Nephron (organoid): ENCODE results near the gene SURF1.

Experiments used
- H3K27ac Mint-ChIP-seq, 3 experiments: 2 replicates each; pipeline ENCODE4 v1.8.0; 2020; ENCODE audit warnings: mixed read lengths in 3 of 3, mild to moderate bottlenecking in 2 of 3, moderate library complexity in 1 of 3
- H3K27me3 Mint-ChIP-seq: 2 replicates; pipeline ENCODE4 v1.8.0; 2021; ENCODE audit warnings: low read depth, mild to moderate bottlenecking, moderate library complexity, mixed read lengths
- H3K36me3 Mint-ChIP-seq: 2 replicates; pipeline ENCODE4 v1.8.0; 2020; ENCODE audit warnings: low read depth, mixed read lengths
- H3K4me1 Mint-ChIP-seq: 2 replicates; pipeline ENCODE4 v1.8.0; 2020; ENCODE audit warnings: mixed read lengths
- H3K4me3 Mint-ChIP-seq, 3 experiments: 2 replicates each; pipeline ENCODE4 v1.8.0; 2020; ENCODE audit warnings: mild to moderate bottlenecking in 3 of 3, mixed read lengths in 3 of 3, moderate library complexity in 2 of 3
- H3K9me3 Mint-ChIP-seq: 2 replicates; pipeline ENCODE4 v1.8.0; 2020; ENCODE audit warnings: mixed read lengths
- TF ChIP-seq, protein P1 (sequence below), 3 experiments: fragments of 200-600 bp; sonication (generic); IDR thresholded peaks; one replicate each; pipeline ENCODE4 v1.5.0; 2021; ENCODE audit warnings: antibody characterized with exemption in 3 of 3; ENCODE audit not compliant: unreplicated experiment in 3 of 3

Gene SURF1

DNA sequence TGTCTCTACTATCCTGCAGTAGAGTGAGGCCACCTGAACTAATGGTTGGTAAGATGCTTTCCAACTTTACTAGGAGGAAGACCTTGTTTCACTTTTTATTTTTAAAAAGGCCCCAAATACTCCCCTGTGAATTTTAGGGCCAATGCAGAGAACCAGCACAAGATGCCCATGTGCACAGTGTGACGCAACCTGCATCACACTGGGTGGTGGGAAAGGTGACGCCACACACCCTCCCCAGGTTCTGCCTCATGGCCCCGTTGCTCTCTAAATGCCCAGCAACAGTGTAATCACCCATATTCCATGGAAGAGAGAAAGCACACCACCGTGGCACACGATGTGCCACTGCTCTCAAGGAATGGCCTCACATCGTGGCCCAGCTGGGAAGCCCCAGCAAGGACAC, 13.1 kb upstream of the SURF1 start:
- H3K27ac Mint-ChIP-seq = no peak overlapping the region
- no peak overlapping the region for H3K4me3 Mint-ChIP-seq
- peaks cover 35% of the 10 kb centered on the region for H3K36me3 Mint-ChIP-seq
- TF ChIP-seq, protein P1, sequence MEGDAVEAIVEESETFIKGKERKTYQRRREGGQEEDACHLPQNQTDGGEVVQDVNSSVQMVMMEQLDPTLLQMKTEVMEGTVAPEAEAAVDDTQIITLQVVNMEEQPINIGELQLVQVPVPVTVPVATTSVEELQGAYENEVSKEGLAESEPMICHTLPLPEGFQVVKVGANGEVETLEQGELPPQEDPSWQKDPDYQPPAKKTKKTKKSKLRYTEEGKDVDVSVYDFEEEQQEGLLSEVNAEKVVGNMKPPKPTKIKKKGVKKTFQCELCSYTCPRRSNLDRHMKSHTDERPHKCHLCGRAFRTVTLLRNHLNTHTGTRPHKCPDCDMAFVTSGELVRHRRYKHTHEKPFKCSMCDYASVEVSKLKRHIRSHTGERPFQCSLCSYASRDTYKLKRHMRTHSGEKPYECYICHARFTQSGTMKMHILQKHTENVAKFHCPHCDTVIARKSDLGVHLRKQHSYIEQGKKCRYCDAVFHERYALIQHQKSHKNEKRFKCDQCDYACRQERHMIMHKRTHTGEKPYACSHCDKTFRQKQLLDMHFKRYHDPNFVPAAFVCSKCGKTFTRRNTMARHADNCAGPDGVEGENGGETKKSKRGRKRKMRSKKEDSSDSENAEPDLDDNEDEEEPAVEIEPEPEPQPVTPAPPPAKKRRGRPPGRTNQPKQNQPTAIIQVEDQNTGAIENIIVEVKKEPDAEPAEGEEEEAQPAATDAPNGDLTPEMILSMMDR (IDR thresholded peaks at IDR 0.05; ENCODE audit: unreplicated experiment in 3 of 3) = no peak
- H3K9me3 Mint-ChIP-seq = no peaks in the 10 kb centered on the region
- H3K27me3 Mint-ChIP-seq = no peaks in the 10 kb centered on the region
- peaks cover 49% of the 10 kb centered on the region for H3K4me1 Mint-ChIP-seq

DNA sequence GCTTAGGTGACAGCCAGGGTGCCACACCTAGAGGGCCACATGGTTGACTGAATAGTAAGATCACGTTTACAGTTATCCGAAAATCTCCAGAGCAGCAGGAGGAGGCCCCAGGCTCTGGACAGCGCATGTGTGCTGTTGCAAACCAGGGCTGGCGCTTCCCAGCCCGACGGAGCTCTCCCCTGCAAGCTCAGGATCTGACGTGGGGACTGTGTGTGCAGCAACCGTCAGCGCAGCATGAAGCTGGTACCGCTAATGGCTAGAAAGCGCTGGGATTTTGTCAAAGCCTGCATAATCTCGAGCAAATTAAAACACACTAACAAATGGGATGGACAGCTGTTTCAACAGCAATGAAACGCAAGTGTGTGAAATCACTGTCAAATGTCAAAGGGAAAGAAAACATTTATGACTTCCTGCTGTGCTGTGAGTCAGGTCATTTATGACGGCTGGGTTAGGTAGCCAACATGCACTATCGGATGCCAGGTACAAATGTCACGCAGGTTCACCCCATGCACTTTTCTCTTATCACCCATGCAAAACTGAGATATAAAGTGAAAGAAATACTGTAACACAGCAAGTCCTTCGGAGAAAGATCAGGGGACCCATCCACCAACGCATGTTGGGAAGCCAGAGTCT, 12.1 kb upstream of the SURF1 start:
- Mint-ChIP-seq H3K4me1 (peaks cover 54% of the 10 kb centered on the region), H3K9me3 (no peaks in the 10 kb centered on the region), H3K27ac (peak overlapping the region; percentile 21 to 26 (median 23)), H3K36me3 (peaks cover 45% of the 10 kb centered on the region), H3K4me3 (peak overlapping the region in 1 of 3 experiments; percentile 37), H3K27me3 (no peaks in the 10 kb centered on the region)
- TF ChIP-seq, protein P1 (IDR thresholded peaks at IDR 0.05; ENCODE audit: unreplicated experiment in 3 of 3) = no peak

DNA sequence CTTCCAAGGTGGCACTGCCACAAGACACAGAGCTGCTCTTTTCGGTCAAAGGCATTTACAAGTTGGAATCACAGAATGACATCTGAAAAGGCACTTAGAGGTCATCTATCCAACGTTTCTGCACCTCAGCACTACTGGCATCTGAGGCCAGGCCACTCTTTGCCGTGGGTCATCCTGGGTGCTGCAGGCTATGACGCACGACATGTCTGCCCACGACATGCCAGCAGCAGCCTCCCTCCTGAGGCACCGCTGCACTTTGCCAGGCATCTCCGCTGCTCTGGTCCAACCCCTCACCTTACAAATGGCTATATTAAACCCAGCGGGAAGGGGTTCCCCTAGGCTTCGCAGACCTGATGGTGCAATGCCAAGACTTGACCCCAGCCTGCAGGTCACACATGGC, 11.5 kb upstream of the SURF1 start:
- peaks cover 50% of the 10 kb centered on the region for H3K36me3 Mint-ChIP-seq
- TF ChIP-seq, protein P1 (IDR thresholded peaks at IDR 0.05; ENCODE audit: unreplicated experiment in 3 of 3) = no peak
- H3K27ac Mint-ChIP-seq = no peak overlapping the region
- no peaks in the 10 kb centered on the region for H3K9me3 Mint-ChIP-seq
- no peak overlapping the region for H3K4me3 Mint-ChIP-seq
- no peaks in the 10 kb centered on the region for H3K27me3 Mint-ChIP-seq
- H3K4me1 Mint-ChIP-seq = peaks cover 58% of the 10 kb centered on the region

DNA sequence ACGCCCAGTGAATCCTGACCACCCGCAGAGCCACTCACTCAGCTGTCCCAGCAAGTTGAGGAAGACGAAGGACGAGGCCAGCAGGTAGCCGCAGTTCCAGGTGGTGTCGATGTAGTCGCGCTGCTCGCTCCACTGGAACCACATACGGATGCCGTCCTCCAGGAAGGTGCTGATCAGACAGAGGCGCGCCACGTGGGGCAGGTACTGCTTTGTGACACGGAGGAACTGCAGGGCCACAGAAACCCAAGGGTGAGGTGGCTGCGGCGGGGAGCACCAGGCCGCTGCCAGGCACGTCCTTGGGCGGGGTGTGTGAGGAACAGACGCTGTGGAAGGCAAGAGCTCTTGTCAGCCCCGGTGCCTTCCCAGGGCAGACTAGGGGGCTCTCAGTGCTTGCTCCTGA, 10.9 kb upstream of the SURF1 start:
- Mint-ChIP-seq H3K9me3 (no peaks in the 10 kb centered on the region), H3K4me3 (no peak overlapping the region), H3K36me3 (peaks cover 51% of the 10 kb centered on the region), H3K27ac (no peak overlapping the region), H3K27me3 (no peaks in the 10 kb centered on the region), H3K4me1 (peaks cover 56% of the 10 kb centered on the region)
- TF ChIP-seq, protein P1 (IDR thresholded peaks at IDR 0.05; ENCODE audit: unreplicated experiment in 3 of 3) = no peak

DNA sequence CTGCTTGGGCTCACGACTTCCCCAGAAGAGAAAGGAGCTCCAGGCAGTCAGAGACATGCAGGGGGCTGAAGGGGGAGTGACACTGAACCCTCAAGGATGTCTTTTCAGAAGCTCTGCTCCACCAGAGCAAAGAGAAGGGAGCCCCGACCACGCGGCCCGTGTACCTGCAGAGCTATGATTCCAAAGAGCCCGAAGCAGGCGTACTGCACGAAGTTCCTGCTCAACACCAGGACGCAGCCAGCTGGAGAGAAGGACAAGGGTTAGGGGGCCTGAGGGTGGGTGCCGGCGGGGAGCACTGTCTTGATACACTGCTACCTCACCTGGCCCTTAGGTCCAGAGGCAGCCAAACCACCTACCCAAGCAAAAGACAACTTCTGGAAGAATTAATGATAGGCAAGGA, 10.1 kb upstream of the SURF1 start:
- H3K4me1 Mint-ChIP-seq = peaks cover 56% of the 10 kb centered on the region
- H3K4me3 Mint-ChIP-seq = no peak overlapping the region
- H3K27me3 Mint-ChIP-seq = no peaks in the 10 kb centered on the region
- H3K36me3 Mint-ChIP-seq = peaks cover 56% of the 10 kb centered on the region
- TF ChIP-seq, protein P1 (IDR thresholded peaks at IDR 0.05; ENCODE audit: unreplicated experiment in 3 of 3) = no peak
- no peak overlapping the region for H3K27ac Mint-ChIP-seq
- no peaks in the 10 kb centered on the region for H3K9me3 Mint-ChIP-seq

DNA sequence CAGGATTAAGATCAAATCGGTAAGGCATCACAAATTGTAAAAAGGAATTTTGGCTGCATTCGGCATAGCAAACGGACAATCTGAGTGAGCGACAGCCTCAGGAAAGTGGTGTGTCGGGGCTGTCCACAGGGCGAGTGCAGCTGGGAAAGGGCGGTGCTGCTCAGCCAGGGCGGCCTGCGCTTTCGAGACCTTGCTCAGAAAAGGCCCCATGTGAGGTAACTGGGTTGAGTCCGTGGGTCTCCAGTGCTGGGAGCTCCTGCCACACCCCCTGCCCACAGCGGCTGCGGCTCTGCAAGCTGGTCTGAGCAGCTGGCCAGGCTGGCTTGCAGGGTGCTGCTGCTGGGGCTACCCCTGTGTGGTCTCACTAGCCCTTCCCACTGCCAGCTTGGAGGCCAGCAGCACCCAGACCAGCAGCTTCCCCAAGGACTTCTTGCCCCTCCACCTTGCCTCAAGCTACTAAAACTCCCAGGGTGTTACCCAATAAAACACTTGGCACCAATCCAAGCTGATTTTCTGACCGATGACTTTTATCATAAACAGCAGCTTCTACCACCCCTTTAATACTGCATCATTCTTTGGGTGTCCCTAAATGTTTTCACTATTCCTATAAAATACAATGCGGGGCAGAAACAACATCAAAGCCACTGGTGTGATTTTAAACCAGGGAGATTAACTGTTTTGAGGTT, 6.2 kb upstream of the SURF1 start:
- Mint-ChIP-seq H3K36me3 (peaks cover 57% of the 10 kb centered on the region), H3K27me3 (no peaks in the 10 kb centered on the region), H3K4me1 (peaks cover 53% of the 10 kb centered on the region), H3K9me3 (no peaks in the 10 kb centered on the region), H3K4me3 (no peak overlapping the region), H3K27ac (peak overlapping the region in 1 of 3 experiments; percentile 33)
- TF ChIP-seq, protein P1 (IDR thresholded peaks at IDR 0.05; ENCODE audit: unreplicated experiment in 3 of 3) = no peak
